SU-DHL-6 (cell line): ENCODE measurements around the gene ATRN.

Experiments used
- H2AFZ ChIP-seq: fragments of 200-600 bp; sonication (generic); 2 replicates; pipeline ENCODE4 v1.6.1; 2014; ENCODE audit warnings: low read depth, mild to moderate bottlenecking, moderate library complexity, mixed read lengths, antibody characterized with exemption, low read length; ENCODE audit not compliant: severe bottlenecking
- H3F3A ChIP-seq: fragments of 200-600 bp; shearing (Covaris generic); 2 replicates; pipeline ENCODE4 v1.6.0; 2016; ENCODE audit warnings: antibody characterized with exemption, mild to moderate bottlenecking; ENCODE audit not compliant: insufficient read depth
- H3K27ac ChIP-seq: fragments of 200-600 bp; sonication (generic); 2 replicates; pipeline ENCODE4 v1.5.1; 2016; ENCODE audit warnings: low read depth, mild to moderate bottlenecking, low read length, moderate library complexity, mixed read lengths
- H3K27me3 ChIP-seq: fragments of 200-600 bp; sonication (generic), shearing (Covaris generic); 2 replicates; pipeline ENCODE4 v1.6.0; 2014; ENCODE audit warnings: mild to moderate bottlenecking, low read length
- H3K36me3 ChIP-seq: fragments of 200-600 bp; sonication (generic); 2 replicates; pipeline ENCODE4 v1.6.1; 2014; ENCODE audit warnings: mild to moderate bottlenecking, low read length, mixed read lengths
- H3K4me2 ChIP-seq: fragments of 300-600, 200-600 bp; shearing (Covaris generic), sonication (generic); 2 replicates; pipeline ENCODE4 v1.6.0; 2014; ENCODE audit warnings: low read length, low read depth, mild to moderate bottlenecking; ENCODE audit not compliant: poor library complexity, severe bottlenecking
- H3K4me3 ChIP-seq: fragments of 200-600 bp; sonication (generic); 2 replicates; pipeline ENCODE4 v1.5.1; 2014; ENCODE audit warnings: antibody characterized with exemption, low read length, mild to moderate bottlenecking, mixed read lengths; ENCODE audit not compliant: insufficient read depth, poor library complexity, severe bottlenecking
- H3K79me2 ChIP-seq: fragments of 200-600 bp; sonication (generic); 2 replicates; pipeline ENCODE4 v1.6.1; 2014; ENCODE audit warnings: mild to moderate bottlenecking, low read length, moderate library complexity; ENCODE audit not compliant: insufficient read depth
- H3K9ac ChIP-seq: fragments of 200-600 bp; sonication (generic); 2 replicates; pipeline ENCODE4 v1.7.0; 2014; ENCODE audit warnings: mild to moderate bottlenecking, low read length
- H3K9me2 ChIP-seq: fragments of 200-600 bp; sonication (generic); replicated peaks from 2 replicates; pipeline ENCODE4 v1.6.1; 2014; ENCODE audit warnings: low read length; ENCODE audit not compliant: insufficient read depth
- H3K9me3 ChIP-seq: fragments of 200-600 bp; sonication (generic); 2 replicates; pipeline ENCODE4 v1.6.1; 2014; ENCODE audit warnings: low read length, mixed read lengths; ENCODE audit not compliant: insufficient read depth
- H4K20me1 ChIP-seq: fragments of 200-600 bp; sonication (generic); 2 replicates; pipeline ENCODE4 v1.6.1; 2014; ENCODE audit warnings: low read depth, mild to moderate bottlenecking, antibody characterized with exemption, low read length, moderate library complexity, mixed read lengths
- CTCF ChIP-seq: fragments of 200-600 bp; sonication (generic); IDR thresholded peaks from one replicate; pipeline ENCODE4 v1.5.1; 2017; ENCODE audit warnings: antibody characterized with exemption, mild to moderate bottlenecking, low read length, moderate library complexity; ENCODE audit not compliant: insufficient read depth, poor library complexity, severe bottlenecking
- EZH2phosphoT487 ChIP-seq: fragments of 200-600 bp; sonication (generic), shearing (Covaris generic); conservative IDR thresholded peaks from 2 replicates; pipeline ENCODE4 v1.6.1; 2018; ENCODE audit warnings: mild to moderate bottlenecking, antibody characterized with exemption, low read length, moderate library complexity, mixed read lengths

Gene ATRN

DNA sequence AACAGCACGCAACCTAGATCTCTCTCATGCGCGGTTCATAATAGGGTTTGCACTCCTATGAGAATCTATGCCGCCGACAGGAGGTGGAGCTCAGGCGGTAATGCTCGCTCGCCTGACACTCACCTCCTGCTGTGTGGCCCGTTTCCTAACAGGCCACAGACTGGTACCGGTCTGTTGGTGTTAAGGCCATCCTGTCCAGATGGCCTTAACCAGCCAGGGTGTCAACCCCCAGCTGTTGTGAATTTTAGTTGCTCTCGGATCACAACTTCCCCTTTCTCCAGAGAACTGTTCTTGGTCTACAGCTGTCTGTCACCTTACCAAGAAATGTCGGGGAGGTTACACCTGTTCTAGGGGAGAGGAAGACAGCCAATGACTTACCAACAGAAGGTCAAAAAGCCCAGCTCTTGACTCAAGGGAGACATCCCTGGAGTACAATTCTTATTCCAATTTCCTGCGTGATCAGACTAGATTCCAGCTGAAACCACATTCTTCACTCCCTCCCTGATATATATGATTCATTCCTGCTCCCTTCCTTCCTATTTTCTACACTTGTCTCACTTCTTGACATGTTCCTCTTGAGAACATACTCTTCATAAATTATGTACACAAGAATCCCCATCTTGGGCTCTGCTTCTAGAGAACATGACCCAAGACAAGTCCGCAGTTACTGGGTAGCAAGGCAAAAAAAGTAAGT lies 40.3 kb upstream of the ATRN start:
- Histone ChIP-seq H3K79me2 (no peaks in the 10 kb centered on the region), H3K4me3 (no peak overlapping the region), H3K4me2 (no peak overlapping the region), H3K27ac (no peak overlapping the region), H3K9ac (no peak overlapping the region), H3K27me3 (no peaks in the 10 kb centered on the region), H3K9me3 (no peaks in the 10 kb centered on the region), H2AFZ (no peak overlapping the region), H4K20me1 (no peaks in the 10 kb centered on the region), H3F3A (no peaks in the 10 kb centered on the region), H3K9me2 (no peaks in the 10 kb centered on the region), H3K36me3 (no peaks in the 10 kb centered on the region)
- no peak for TF ChIP-seq EZH2phosphoT487
- no peak for TF ChIP-seq CTCF

DNA sequence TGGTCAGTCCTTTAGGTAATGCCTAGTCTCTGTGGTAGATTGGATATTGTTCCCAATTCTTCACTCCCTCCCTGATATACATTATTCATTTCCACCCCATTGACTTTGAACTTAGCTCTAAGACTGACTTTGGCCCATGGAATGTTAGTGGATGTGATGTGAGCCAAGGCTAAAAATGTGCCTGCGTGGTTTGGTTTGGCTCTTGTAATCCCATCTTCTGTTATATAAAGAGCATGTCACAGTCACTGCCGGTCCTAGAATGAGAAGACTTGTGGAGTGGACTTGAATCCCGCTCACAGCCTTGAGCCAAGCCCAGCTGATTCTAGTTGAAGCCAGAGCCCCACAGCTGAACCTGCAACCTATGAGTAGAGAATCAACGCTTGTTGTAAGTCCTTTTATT lies 39.7 kb upstream of the ATRN start:
- no peak overlapping the region for H3K4me3 ChIP-seq
- no peaks in the 10 kb centered on the region for H4K20me1 ChIP-seq
- H3K9me3 ChIP-seq, result no peaks in the 10 kb centered on the region
- TF ChIP-seq CTCF (no peak), EZH2phosphoT487 (no peak)
- no peaks in the 10 kb centered on the region for H3F3A ChIP-seq
- no peak overlapping the region for H3K27ac ChIP-seq
- no peak overlapping the region for H3K4me2 ChIP-seq
- no peaks in the 10 kb centered on the region for H3K36me3 ChIP-seq
- no peak overlapping the region for H2AFZ ChIP-seq
- H3K9ac ChIP-seq, result no peak overlapping the region
- no peaks in the 10 kb centered on the region for H3K79me2 ChIP-seq
- H3K27me3 ChIP-seq, result no peaks in the 10 kb centered on the region
- H3K9me2 ChIP-seq, result no peaks in the 10 kb centered on the region

- H3F3A ChIP-seq, result no peaks in the 10 kb centered on the region
- H3K4me3 ChIP-seq, result no peak overlapping the region
- H3K27me3 ChIP-seq, result no peaks in the 10 kb centered on the region
- H3K36me3 ChIP-seq, result no peaks in the 10 kb centered on the region
- no peaks in the 10 kb centered on the region for H4K20me1 ChIP-seq
- no peak for TF ChIP-seq EZH2phosphoT487
- no peak for TF ChIP-seq CTCF
- no peaks in the 10 kb centered on the region for H3K79me2 ChIP-seq
- H3K9me2 ChIP-seq, result no peaks in the 10 kb centered on the region
- no peak overlapping the region for H3K4me2 ChIP-seq
- no peak overlapping the region for H3K9ac ChIP-seq
- H3K27ac ChIP-seq, result no peak overlapping the region
- H3K9me3 ChIP-seq, result no peaks in the 10 kb centered on the region
- H2AFZ ChIP-seq, result no peak overlapping the region
Observed at GRCh38 chr20:3432844-3433243, 38.0 kb upstream of the ATRN start.
